Mammary epithelial cell (primary cell): Measurements from ENCODE around the gene TRMT1.

Experiments used
- CTCF ChIP-seq, 2 donors: IDR thresholded peaks in 1 of 2; conservative IDR thresholded peaks in 1 of 2; 2 replicates each; pipeline ENCODE4 v1.5.1; 2011 to 2012; ENCODE audit warnings: inconsistent platforms in 2 of 2, low read length in 2 of 2, mild to moderate bottlenecking in 2 of 2, control low read depth in 1 of 2, low read depth in 1 of 2; ENCODE audit not compliant: insufficient read depth in 1 of 2; ENCODE audit errors: extremely low read depth in 1 of 2
- EZH2 ChIP-seq: IDR thresholded peaks from 2 replicates; pipeline ENCODE4 v1.6.1; 2012; ENCODE audit warnings: low read length, inconsistent platforms, borderline replicate concordance

DNA sequence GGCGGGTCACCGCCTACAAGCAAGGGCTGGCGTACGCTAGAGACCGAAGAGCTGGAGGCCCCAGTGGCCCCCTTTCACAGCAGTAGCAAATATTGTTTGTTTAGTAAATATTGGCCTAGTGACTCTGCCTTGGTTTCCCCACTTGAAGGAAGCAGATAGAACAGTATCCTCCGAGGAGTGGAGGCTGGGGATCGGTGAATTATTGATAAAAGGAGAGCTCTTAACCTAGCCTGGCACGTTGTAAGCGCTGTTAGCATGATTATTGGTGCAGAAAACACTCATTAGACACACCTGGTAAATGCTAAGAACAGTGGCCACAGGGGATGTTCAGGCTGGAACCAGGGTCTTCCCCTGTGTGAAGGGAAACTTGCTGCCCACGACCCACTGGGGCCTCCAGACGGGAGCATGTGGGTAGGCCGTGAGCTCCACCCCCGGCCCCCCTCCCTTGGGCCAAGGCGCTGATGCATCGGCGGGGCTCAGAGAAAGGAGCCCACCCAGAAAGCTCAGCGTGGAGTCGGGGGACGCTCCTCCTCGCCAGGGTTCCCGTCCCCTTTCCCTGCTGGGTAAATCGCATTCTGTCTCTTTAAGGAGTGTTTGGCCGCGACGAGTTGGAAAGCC, 35.9 kb upstream of the TRMT1 start:
- TF ChIP-seq CTCF (conservative IDR thresholded peaks at IDR 0.05 in 1 of 2, IDR thresholded peaks at IDR 0.05 in 1 of 2; ENCODE audit: extremely low read depth in 1 of 2, insufficient read depth in 1 of 2, low read depth in 1 of 2, low read length in 2 of 2) (no peak), EZH2 (no peak)
